ENCODE data around the gene PTK7.
"Not testable (repeated sequence)": the region's sequence is repeated elsewhere in the genome, so short reads cannot be mapped to it uniquely, and the experiment has no call there.

Gene PTK7

DNA sequence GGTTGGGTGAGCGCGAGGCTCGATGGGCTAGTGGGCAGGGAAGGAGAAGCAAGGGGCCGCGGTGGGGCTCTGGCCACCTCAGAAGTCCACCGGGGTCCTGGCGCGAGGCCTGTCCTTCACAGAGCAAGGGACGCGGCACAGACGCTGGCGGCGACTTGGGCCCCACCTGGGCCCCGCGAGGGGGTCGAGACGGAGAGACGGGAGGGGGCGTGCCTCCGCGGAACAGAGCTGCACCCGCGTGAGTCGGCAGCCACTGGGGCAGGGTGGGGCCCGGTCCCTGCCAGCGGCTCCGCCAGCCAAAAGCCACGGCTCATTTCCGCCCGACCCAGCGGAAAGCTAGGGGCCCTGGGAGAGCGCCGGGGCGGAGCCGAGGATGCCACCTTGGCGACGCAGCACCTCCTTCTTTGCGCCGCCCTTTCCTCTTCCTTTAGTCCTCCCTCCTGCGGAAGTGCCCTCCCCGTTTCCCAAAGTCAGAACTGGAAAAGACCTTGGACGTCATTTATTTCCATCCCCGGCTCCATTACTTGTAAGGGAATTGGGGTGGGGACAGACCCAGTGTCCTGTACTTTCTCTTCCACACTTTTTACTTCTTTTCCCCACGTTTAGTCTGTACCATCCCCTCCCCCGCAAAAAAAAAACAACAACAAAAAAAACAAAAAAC, 22.4 kb upstream of the PTK7 start, which contains the start of gene CUL7:
Gene CUL7, minus strand, starts transcription at position 307 of the 661 bp plus-strand sequence. CDS start 1,063 bp downstream, outside the sequence.
- peak; percentile 63 to 85 (median 81) for DNase-seq (ENCODE audit: low read depth in 2 of 3, low spot score in 2 of 3)

DNA sequence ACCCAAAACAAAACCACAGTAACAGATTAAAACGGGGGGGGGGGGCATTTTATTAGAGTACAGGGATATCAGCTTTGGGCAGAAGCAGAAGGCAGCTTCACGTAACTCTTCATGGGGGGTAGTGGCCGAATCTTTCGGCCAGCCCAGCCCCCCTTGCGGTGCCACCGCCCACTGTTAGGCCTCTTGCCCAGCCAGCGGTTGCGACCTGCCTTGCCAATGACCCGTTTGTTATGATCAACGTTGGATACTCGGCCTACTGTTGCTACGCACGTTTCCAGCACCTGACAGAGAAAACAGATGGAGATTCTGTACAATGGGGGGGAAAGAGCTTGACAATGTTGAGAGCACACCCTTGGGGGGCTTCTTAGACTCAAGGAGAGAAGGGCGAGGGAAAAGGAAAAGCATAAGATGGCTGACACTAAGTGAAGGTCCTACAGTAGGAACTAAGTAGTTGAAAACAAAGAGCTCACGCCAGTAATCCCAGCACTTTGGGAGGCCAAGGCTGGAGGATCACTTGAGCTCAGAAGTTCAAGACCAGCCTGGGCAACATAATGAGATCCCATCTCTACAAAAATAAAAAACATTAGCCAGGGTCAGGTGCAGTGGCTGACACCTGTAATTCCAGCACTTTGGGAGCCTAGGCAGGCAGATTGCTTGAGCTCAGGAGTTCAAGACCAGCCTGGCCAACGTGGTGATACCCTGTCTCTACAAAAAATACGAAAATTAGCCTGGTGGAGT, 21.7 kb upstream of the PTK7 start:
- DNase-seq (ENCODE audit: low read depth in 2 of 3, low spot score in 2 of 3) = no peak

DNA sequence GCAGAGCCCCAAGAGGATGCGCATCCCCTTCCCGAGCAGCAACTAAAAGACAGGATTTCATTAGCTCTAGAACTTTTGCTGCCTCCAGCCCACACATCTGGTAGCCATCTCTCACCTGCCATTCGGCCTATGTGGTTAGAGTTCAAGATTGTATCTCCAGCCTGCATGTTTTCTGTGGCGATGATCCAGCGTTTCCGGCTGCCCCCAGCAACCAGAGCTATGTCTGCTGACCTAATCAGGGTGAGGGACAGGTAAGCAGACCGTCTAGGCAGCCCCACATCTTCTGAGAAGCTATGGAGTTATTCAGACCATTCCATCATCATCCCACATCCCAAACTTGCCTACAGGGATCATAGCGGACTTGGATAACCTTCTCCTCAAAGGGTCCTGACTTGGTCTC, 20.1 kb upstream of the PTK7 start:
- no peak for DNase-seq (ENCODE audit: low read depth in 2 of 3, low spot score in 2 of 3)

DNA sequence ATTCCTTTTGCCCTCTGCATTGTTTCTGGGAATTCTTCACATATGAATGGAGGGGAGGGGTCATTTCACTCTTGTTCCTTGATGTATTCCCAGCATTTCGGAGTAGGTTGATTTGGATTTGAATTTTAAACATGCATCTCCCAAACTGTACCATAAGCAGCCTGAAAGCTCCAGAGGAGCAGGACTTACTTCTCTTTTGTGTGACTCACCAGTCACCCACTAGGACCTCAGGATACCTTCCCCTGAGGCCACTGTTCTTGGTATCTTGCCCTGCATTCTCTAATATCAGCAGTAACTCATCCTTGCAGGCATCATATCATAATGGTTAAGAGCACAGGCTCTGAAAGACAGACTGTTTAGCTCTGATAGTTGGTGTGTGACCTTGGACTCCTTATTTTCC, 17.6 kb upstream of the PTK7 start:
- DNase-seq (ENCODE audit: low read depth in 2 of 3, low spot score in 2 of 3) = no peak

DNA sequence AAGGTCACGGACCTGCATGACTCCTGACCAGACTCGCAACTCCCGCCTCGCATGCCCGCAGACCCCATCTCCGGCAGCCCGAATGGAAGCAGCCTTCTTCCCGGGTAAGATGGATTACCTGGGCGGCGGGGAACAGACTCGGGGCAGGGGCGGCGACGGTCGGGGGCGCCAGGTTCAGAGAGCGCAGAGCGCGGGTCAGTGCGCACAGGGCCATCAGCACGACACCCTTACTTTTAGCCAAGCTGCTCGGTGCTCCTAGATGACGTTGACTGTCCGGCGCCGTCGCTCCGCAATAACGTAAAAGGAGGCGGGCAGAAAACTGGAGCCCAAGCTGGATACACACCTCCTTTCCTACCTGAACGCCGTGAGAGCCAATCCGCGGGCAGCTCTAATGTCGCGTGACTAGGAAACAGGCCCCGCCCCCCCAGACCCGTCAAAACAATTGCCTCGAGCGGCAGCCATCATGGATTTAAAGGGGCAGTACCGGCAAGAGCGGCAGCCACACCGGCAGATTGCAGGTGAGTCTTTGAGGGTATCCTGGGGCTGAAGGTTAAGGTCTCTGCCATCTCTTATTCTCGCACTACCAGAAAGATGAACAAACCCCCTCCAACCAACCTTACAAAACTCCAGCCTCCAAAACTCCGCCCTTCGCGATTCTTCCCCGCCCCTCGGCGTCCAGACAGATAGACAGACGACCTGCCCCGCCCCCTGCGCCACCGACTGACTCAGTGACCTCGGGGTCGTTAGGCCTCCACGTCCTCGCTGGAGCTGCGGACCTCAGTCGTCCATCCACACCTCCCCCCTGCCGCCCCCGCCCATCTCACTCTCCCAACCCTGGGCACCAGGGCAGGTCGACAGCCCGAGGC, 16.7 kb upstream of the PTK7 start, which contains the start of the genes KLC4 and MRPL2:
Gene KLC4, plus strand, starts transcription at position 464 of the 866 bp plus-strand sequence. CDS start 1,705 bp downstream, outside the sequence.
Gene MRPL2, minus strand, starts transcription at position 267 of the 866 bp plus-strand sequence. Its CDS starts 53 bp downstream, at position 214.
- peak; percentile 88 to 94 (median 92) for DNase-seq (ENCODE audit: low read depth in 2 of 3, low spot score in 2 of 3)

DNA sequence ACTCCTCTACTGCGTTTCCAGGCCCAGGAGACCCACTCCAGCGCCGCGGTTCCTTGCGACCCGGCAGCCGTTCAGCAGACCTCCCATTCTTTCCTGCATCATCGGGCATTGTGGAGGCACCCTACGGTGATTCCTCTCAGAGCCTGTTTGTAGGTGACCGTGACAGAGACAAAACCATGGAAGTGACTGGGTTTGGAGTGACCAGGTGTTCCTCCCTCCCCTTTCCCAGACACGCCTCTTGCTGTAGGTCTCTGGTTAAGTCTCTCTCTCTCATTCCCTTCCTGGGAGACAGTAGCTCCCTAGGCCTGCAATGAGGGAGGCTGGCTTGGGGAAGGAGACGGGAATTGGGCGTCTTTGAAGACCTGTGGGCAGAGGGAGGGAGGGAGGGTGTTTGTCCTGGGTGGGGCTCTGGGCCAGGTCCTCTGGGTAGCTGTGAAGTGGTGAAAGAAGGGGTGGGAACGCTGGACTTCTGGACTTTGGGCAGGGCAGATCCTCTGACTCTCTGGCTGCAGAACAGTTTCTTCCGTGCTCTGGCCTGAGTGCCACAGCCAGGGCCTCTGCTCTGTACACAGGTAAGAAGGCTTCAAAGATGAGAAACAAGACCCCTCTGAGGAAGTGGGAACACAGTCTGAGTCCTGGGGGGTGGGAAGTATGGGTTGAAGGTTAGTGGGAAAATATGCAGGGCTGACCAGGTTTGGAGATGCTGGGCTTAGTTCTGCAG, 15.9 kb upstream of the PTK7 start:
- DNase-seq (ENCODE audit: low read depth in 2 of 3, low spot score in 2 of 3) = no peak

DNA sequence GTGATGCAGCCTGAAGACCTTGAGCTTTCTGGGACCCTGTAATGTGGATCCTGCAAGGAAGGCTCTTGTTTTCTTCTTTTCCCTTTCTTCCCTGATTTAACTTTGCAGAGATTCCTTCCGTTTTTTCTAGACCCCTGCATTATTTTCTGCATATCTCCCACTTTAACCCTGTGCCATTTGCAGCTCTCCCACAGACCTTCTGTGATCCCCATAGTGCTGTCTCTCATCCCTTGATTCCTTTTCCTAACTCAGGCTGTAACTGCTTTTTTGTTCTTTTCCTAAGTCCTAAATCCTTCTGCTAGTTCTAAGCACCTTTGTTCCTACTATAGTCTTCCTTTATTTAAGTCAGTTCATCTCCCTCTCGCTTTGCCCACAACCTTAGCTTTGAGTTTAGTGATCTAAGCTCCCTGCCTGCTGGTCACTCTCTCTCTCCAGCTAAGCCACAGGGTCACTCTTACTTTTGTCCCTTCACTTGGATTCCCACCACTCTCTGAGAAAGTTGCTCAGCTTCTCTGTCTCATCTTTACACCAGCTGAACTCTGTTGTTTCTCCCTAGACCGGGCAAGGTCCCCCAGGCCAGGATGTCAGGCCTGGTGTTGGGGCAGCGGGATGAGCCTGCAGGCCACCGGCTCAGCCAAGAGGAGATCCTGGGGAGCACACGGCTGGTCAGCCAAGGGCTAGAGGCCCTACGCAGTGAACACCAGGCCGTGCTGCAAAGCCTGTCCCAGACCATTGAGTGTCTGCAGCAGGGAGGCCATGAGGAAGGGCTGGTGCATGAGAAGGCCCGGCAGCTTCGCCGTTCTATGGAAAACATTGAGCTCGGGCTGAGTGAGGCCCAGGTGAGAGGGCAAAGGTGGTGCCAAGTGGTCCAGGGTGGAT, 15.1 kb upstream of the PTK7 start:
- DNase-seq (ENCODE audit: low read depth in 2 of 3, low spot score in 2 of 3) = no peak

DNA sequence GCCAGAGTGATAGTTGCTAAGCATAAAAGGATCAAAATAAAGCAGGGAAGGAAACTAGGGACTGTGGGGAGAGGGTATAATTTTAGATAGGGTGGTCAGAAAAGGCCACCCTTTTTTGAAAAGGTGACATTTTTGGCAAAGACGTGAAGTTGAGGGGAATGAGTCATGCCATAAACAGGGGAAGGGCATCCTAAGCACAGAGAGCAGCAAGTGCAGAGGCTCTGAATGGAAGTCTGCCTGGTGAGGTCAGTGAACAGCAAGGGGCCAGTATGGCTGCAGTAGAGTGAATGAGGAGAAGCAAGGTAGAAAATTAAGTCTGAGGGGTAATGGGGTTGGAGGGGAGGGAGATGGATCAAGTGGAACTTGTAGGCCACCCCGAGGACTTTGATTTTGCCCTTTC, 14.3 kb upstream of the PTK7 start:
- DNase-seq (ENCODE audit: low read depth in 2 of 3, low spot score in 2 of 3) = no peak

DNA sequence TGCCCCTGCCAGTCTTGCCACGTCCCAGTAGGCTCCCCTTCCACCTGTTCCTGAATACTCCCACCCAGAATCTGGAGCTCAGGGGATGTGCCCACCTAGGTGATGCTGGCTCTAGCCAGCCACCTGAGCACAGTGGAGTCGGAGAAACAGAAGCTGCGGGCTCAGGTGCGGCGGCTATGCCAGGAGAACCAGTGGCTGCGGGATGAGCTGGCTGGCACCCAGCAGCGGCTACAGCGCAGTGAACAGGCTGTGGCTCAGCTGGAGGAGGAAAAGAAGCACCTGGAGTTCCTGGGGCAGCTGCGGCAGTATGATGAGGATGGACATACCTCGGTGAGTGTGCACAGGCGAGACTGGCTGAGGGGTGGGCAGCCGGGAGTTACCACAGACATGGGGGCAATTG, 13.3 kb upstream of the PTK7 start:
- DNase-seq (ENCODE audit: low read depth in 2 of 3, low spot score in 2 of 3) = no peak

DNA sequence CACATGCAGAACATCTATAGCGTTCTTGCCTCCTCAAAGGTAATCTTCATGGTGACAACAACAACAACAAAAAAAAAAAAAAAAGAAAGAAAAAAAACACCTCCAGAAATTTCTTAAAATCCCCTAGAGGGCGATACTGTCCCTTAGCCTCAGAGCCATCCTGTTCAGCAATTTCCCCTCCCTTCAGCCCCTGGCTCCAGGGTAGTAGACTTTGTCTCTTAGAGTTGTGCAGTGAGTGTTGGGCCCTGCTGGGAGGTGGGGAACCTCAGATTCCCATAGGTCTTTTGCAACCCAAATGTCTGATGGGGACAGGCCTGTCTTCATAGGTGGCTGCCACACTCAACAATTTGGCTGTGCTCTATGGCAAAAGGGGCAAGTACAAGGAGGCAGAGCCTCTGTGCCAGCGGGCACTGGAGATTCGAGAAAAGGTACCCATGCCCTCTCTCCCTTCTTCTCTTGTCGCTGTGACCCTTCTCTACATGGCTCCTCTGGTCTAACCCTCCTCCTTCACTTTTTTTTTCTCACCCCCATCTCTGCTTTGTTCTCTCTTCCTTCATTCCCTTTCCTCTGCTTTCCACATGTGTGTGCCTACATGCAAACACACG, 6.0 kb upstream of the PTK7 start:
- no peak for DNase-seq (ENCODE audit: low read depth in 2 of 3, low spot score in 2 of 3)

DNA sequence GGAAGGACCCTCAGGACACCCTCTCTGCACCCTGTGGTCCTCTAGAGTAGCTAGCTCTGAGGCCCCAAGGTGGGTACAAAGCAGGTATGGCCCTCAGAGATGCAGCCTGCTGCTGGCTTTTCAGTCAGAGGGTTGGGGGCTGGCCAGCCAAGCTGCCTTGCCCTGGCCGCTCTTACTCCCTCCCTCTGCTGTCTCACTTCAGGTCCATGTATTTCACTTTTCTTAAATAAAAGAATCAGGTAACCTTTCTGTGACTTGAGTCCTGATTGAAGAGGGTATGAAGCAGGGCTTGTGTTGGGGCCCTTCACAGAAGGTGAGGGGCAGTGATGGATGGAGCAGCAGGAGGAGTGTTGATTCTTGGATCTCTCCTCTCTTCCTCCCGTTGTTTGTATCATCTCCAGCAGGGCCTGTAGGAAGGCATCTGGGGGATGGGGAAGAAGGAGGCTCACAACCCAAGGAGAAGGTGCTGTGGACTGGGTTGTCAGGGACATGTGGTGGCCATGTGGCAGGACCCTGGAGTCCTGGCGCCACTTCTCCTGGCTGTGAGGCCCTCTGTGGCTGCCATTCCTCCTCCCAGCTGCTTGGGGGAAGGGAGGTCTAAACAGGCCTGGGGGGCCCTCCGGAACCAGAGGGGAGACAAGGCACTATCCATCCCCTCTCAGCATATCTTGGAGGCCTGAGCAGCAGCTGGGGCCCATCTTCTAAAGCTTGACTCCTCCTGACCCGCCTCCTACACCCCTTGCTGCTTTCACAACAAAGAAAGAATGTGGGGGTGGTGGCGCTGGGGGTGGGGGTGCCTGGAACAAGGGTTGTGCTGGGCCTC, 1.1 kb upstream of the PTK7 start:
- no peak for DNase-seq (ENCODE audit: low read depth in 2 of 3, low spot score in 2 of 3)

DNA sequence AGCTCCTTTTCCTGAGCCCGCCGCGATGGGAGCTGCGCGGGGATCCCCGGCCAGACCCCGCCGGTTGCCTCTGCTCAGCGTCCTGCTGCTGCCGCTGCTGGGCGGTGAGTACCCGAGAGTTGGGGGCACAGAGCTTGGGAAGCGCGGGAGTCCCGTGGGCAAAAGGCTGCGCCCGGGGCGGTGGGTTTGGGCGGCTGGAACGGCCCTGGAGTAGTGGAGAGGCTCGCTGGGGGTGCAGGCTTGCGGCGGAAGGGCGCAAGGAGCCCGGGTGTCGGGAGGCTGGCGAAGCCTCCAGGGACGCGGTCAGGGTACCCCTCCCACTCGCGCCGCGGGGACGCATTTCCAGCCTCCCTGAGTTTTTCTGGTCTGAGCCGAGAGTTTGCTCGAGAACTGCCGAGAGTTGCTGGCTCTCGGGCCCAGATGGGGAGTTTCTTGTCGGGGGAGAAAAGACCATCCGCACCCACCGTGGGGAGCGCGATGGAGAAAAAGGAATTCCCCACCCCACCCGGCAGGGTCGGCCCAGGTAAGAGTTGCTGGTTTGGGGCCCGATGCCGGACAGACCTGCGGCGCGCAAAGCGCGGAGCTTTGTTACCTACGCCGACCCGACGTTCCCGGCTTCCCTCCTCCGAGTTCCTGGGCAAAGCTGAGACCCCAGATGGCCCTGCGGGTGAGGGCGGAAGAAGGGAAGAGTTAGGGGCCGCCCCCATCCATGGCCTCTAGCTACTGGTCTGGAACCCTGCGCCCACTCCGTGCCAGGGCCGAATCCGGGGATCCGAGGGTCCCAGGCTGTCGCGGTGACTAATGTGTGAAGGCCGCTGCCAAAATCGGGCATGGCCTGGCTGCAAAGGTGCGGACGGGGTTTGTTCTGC, 584 bp downstream of the PTK7 start:
- no peak for DNase-seq (ENCODE audit: low read depth in 2 of 3, low spot score in 2 of 3)

DNA sequence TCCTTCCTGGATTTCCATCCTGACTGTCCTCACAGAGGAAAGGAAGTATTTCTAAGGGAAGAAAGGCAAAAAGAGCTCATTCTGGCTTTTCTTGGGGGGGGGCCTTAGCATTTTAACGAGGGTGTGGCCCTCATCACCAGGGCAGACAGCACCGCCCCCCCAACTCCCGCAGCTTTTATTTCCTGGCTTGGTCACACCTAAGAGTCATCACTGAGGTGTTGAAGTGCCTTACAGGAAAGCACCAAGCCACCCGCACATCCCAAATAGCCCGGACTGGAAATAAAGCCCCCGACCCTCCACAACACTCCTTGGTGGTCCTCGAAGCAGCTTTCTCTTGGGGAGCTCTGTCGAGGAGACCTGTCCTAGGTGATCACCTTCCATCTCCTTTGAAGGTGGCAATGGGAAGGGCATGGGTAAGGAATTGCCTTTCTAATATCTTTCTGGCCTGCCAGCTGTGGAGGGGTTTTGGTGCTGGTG, 1.3 kb downstream of the PTK7 start:
- DNase-seq (ENCODE audit: low read depth in 2 of 3, low spot score in 2 of 3) = no peak

DNA sequence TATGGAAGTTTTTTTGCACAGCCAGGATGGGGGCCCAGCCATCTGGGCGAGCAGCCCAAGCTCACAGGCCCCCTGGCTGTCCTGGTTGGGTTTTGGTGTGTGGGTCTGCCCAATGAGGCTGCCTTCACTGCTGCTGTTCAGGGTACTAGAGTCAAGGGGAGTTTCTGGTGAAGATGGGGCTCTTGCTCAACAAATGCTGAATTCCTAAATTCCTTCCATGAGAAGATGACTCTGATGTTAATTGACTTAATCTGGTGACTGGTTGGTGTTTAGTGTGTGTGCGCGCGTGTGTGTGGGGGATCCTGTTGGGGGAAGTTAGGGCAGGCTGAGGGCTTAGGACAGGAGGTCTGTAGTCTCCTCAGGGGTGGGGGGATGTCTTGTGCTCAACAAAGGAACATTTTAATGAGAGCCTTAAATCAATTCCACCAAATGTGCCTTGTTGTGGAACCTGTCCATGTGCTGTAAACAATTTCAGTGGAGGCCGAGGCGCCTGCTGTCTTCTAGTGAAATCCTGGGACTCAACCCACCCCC, 1.9 kb downstream of the PTK7 start:
- no peak for DNase-seq (ENCODE audit: low read depth in 2 of 3, low spot score in 2 of 3)

DNA sequence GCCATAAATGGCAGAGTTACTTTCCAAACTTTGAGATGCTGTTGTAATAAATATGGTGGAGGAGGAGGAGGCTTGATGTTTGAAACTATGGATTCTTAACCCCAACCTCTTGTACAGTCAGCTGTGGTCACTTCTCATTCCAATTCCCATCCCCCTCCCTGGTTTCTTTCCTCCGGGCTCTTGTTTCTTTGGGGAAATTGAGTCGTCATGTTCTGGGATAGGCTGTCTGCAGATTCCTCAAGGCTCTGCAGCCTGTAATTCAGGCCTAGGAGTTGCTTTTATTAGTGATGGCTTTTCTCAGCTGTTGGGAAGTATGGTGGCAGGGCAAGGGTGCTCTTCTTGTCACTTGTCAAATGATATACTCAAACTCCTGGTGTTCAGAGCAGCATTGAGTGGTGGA, 2.6 kb downstream of the PTK7 start:
- no peak for DNase-seq (ENCODE audit: low read depth in 2 of 3, low spot score in 2 of 3)

DNA sequence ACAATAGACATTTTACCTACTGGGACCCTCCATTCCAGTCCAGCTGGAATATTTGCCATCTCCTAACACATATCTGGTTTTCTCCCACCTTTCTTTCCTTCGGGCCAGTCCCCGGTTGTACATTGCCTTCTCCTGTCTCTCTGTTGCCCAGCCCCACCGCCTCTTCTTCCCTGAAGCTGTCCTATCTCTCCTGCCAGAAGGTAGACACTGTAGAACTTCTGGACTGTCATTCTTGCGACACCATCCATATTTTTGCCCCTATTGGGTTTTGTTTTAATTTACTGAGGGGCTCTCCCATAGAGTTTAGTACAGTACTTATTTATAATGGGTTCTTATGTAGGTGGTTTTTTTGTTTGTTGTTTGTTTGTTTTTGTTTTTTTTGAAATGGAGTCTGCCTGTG, 4.9 kb downstream of the PTK7 start:
- no peak for DNase-seq (ENCODE audit: low read depth in 2 of 3, low spot score in 2 of 3)

DNA sequence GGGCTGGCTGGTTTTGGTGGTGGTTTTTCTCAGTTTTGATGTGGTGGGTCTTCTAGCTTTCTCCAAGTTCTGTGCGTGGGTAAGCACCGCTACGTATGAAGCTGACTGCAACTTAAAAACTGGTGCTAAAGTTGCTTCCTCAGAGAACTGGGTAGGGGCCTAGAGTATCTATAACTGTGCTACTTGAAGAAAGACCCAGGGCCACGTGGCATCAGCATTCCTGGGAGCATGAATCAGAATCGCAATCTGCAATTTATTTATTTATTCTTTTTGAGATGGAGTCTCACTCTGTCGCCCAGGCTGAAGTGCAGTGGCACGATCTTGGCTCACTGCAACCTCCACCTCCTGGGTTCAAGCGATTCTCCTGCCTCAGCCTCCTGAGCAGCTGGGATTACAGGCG, 5.8 kb downstream of the PTK7 start:
- DNase-seq (ENCODE audit: low read depth in 2 of 3, low spot score in 2 of 3) = not testable (repeated sequence)
